ENCODE data around the gene HTR3B. TPM values are rescaled to one million over a fixed set of nuclear protein-coding genes. Genes with fewer than 3 reads are reported as not detected.

The HTR3B gene, protein sequence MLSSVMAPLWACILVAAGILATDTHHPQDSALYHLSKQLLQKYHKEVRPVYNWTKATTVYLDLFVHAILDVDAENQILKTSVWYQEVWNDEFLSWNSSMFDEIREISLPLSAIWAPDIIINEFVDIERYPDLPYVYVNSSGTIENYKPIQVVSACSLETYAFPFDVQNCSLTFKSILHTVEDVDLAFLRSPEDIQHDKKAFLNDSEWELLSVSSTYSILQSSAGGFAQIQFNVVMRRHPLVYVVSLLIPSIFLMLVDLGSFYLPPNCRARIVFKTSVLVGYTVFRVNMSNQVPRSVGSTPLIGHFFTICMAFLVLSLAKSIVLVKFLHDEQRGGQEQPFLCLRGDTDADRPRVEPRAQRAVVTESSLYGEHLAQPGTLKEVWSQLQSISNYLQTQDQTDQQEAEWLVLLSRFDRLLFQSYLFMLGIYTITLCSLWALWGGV
- total RNA-seq, result not detected

- H3K27me3 ChIP-seq, result no peaks in the 10 kb centered on the region
- H3K4me3 ChIP-seq, result no peak within 1 kb of the TSS
- no peak within 1 kb of the TSS for H3K27ac ChIP-seq
- DNase-seq (no peak), ATAC-seq (ENCODE audit: low FRiP score in 2 of 2) (no peak)
- TF ChIP-seq, protein P1, sequence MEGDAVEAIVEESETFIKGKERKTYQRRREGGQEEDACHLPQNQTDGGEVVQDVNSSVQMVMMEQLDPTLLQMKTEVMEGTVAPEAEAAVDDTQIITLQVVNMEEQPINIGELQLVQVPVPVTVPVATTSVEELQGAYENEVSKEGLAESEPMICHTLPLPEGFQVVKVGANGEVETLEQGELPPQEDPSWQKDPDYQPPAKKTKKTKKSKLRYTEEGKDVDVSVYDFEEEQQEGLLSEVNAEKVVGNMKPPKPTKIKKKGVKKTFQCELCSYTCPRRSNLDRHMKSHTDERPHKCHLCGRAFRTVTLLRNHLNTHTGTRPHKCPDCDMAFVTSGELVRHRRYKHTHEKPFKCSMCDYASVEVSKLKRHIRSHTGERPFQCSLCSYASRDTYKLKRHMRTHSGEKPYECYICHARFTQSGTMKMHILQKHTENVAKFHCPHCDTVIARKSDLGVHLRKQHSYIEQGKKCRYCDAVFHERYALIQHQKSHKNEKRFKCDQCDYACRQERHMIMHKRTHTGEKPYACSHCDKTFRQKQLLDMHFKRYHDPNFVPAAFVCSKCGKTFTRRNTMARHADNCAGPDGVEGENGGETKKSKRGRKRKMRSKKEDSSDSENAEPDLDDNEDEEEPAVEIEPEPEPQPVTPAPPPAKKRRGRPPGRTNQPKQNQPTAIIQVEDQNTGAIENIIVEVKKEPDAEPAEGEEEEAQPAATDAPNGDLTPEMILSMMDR (IDR thresholded peaks at IDR 0.05), result no peak
- no peak for TF ChIP-seq EP300 (IDR thresholded peaks at IDR 0.05)
- no peak for TF ChIP-seq POLR2A (IDR thresholded peaks at IDR 0.05)
- TF ChIP-seq POLR2AphosphoS5 (IDR thresholded peaks at IDR 0.05), result no peak
- H3K9me3 ChIP-seq, result no peaks in the 10 kb centered on the region
- no peaks in the 10 kb centered on the region for H3K4me1 ChIP-seq
- 65 to 78% methylated on average over 6 of the region's 6 CpGs for WGBS, 2 donors
- no peaks in the 10 kb centered on the region for H3K36me3 ChIP-seq
Measured at GRCh38 chr11:113904379-113905101, at the start of gene HTR3B. Gene HTR3B, plus strand, starts transcription at chr11:113904796. Its CDS starts 138 bp downstream, at chr11:113904934.

DNA sequence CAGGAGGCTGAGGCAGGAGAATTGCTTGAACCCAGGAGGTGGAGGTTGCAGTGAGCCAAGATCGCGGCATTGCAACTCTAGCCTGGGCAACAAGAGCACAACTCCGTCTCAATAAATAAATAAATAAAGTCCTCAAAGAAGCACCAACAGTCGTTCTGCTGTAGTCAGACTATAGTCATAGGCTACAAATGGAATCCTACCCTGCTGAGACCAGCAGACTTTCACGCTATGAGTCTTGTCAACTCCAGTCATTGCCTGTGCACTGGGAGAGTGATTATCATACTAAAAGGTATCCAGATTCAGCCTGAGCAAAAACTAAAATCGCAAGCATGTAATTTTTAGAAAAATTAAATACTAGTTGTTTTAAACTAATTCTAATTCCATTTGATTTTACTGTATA, 48.8 kb upstream of the HTR3B start:
- H3K27me3 ChIP-seq, result no peaks in the 10 kb centered on the region
- H3K36me3 ChIP-seq, result peaks cover 0 to 22% (median 11%) of the 10 kb centered on the region in 4 donors
- no peaks in the 10 kb centered on the region for H3K9me3 ChIP-seq
- H3K4me1 ChIP-seq, result peaks cover 0 to 4% (median 0%) of the 10 kb centered on the region in 4 donors
- 97 to 98% methylated on average over 6 of the region's 6 CpGs for WGBS, 2 donors
- no peak overlapping the region for H3K4me3 ChIP-seq
- ATAC-seq (ENCODE audit: low FRiP score in 2 of 2) (no peak), DNase-seq (no peak)
- TF ChIP-seq, protein P1 (IDR thresholded peaks at IDR 0.05), result no peak
- no peak for TF ChIP-seq POLR2A (IDR thresholded peaks at IDR 0.05)
- TF ChIP-seq POLR2AphosphoS5 (IDR thresholded peaks at IDR 0.05), result no peak
- no peak for TF ChIP-seq EP300 (IDR thresholded peaks at IDR 0.05)
- no peak overlapping the region for H3K27ac ChIP-seq

DNA sequence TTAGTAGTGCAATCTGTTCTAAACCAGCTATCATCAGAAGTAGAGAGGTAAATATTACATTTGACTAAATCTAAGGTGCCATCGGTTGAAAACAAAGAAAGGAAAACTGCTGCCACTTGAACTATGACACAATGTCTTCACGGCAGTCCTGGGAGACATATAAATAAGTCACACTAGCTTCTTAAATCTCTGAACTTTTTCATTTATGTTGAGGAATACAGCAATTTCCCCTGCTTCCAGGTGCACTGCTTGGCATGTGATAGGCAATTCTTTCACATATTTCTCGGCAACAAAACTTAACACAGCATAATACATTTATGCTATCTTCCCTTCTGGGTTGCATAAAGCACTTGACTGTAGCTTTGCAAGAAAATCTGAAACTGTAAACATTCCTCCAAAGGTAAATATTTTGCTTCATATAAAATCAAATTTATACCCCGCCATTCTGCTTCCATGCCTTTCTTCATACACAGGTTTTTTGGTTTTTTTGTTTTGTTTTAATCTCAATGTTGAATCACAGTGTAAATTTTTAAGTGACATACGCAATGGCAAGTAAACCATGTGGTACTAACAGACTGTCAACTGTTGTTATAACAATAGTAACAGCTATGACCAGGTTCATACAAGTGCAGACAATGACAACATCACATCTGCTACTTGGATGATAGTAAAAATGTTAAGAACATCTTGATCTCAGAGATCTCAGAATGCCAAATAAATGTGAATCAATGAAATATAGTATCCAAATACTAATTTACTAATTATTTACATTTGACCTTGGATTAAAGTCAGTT, 47.4 kb upstream of the HTR3B start:
- no peak for ATAC-seq (ENCODE audit: low FRiP score in 2 of 2)
- no peak overlapping the region for H3K27ac ChIP-seq
- H3K27me3 ChIP-seq, result no peaks in the 10 kb centered on the region
- no peak overlapping the region for H3K4me3 ChIP-seq
- WGBS, 2 donors, result 68 to 76% methylated on average over 5 of the region's 5 CpGs
- TF ChIP-seq, protein P1 (IDR thresholded peaks at IDR 0.05), result no peak
- TF ChIP-seq EP300 (IDR thresholded peaks at IDR 0.05) (no peak), POLR2A (IDR thresholded peaks at IDR 0.05) (no peak), POLR2AphosphoS5 (IDR thresholded peaks at IDR 0.05) (no peak)
- no peak for DNase-seq
- peaks cover 0 to 11% (median under 1%) of the 10 kb centered on the region in 4 donors for H3K36me3 ChIP-seq
- peaks cover 0 to 4% (median 0%) of the 10 kb centered on the region in 4 donors for H3K4me1 ChIP-seq
- H3K9me3 ChIP-seq, result no peaks in the 10 kb centered on the region

- H3K27ac ChIP-seq, result no peak overlapping the region
- TF ChIP-seq, protein P1 (IDR thresholded peaks at IDR 0.05), result no peak
- TF ChIP-seq EP300 (IDR thresholded peaks at IDR 0.05) (no peak), POLR2A (IDR thresholded peaks at IDR 0.05) (no peak), POLR2AphosphoS5 (IDR thresholded peaks at IDR 0.05) (no peak)
- H3K4me1 ChIP-seq, result peaks cover 0 to 4% (median 0%) of the 10 kb centered on the region in 4 donors
- DNase-seq (no peak), ATAC-seq (ENCODE audit: low FRiP score in 2 of 2) (no peak)
- H3K27me3 ChIP-seq, result no peaks in the 10 kb centered on the region
- H3K9me3 ChIP-seq, result no peaks in the 10 kb centered on the region
- no peak overlapping the region for H3K4me3 ChIP-seq
- no peaks in the 10 kb centered on the region for H3K36me3 ChIP-seq
Measured at GRCh38 chr11:113859665-113860064, 44.9 kb upstream of the HTR3B start.

Data from upper lobe of left lung (tissue), 6 donors.